HG02571 (cell line): ENCODE measurements around the gene IL19.
"Not testable (repeated sequence)": the region's sequence is repeated elsewhere in the genome, so short reads cannot be mapped to it uniquely, and the experiment has no call there.

ENCODE experiments used
- ATAC-seq: cut with Tn5 transposase; IDR thresholded peaks from one replicate; pipeline ENCODE4 v1.9.1; 2021; ENCODE audit warnings: mild to moderate bottlenecking, moderate library complexity; ENCODE audit not compliant: unreplicated experiment

Gene IL19

DNA sequence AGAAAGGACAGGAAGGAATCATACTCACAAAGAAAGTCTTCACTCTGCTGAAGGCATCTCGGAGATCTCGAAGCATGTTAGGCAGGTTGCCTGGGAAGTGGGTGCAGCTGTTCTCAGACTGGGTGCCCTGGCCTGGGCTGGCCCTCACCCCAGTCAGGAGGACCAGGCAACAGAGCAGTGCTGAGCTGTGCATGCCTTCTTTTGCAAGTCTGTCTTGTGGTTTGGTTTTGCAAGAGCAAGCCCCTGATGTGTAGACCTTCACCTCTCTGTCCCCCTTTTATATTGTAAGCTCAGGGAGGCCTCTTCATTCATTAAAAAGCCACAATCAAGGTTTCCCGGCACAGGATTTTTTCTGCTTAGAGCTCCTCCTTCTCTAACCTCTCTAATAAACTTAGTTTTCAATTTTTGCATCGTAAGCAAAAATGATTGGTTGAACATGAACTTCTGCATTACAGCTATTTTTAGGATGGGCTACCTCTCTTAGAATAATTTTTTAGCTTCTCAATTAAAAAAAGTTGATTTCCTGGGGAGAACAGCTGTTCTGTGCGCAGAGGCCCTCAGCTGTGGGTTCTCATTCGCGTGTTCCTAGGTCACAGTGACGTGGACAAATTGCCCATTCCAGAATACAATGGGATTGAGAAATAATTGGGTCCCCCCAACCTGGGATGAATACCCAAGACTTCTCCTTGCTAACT is 1.8 kb downstream of the IL19 start, which contains the start of gene IL10:
Gene IL10, minus strand, starts transcription at position 252 of the 695 bp plus-strand sequence. Its CDS starts 59 bp downstream, at position 193.
- ATAC-seq: no peak

GRCh38 chr1:206774093-206774492 is 3.5 kb downstream of the IL19 start:
- ATAC-seq: no peak

GRCh38 chr1:206776229-206776628 is 5.7 kb downstream of the IL19 start:
- ATAC-seq: no peak

- ATAC-seq: no peak
Measured at GRCh38 chr1:206778031-206778430, 7.5 kb downstream of the IL19 start.

DNA sequence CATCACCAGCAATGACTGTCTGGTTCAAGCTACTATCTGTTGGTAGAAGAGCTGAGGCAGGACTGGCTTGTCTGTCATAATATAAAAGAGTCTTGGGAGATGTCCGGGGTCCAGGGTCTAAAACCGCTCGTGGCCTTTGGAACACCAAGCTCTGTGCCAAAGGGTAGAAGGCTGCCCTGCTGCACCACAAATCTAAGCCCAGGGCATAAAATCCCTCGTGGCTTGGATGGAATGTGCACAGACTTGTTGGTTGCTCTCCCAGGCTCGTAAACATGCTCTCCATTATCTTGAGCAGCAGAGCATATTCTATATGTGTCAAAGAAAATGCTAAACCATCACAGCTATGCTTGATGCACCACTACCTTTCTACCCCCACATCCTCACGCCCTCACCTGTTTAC is 8.3 kb downstream of the IL19 start:
- ATAC-seq: not testable (repeated sequence)

DNA sequence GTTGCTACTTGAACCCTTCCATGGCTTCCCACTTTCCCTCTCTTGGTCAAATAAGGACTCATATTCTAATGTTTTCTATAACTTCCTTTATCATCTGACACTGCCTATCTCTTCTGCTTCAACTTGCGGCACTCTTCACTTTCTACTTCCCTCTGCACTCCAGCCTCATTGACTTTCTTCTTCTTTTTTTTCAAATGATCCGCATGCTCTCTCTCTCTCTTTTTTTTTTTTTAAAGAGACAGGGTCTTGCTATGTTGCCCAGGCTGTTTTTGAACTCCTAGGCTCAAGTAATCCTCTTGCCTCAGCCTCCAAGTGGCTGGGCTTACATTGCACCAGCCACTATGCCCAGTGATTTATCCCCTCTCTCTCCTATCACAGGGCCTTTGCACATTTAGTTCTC is 9.1 kb downstream of the IL19 start:
- ATAC-seq: no peak

- peak; percentile 62 for ATAC-seq
Measured at GRCh38 chr1:206782448-206782847, 11.9 kb downstream of the IL19 start.

DNA sequence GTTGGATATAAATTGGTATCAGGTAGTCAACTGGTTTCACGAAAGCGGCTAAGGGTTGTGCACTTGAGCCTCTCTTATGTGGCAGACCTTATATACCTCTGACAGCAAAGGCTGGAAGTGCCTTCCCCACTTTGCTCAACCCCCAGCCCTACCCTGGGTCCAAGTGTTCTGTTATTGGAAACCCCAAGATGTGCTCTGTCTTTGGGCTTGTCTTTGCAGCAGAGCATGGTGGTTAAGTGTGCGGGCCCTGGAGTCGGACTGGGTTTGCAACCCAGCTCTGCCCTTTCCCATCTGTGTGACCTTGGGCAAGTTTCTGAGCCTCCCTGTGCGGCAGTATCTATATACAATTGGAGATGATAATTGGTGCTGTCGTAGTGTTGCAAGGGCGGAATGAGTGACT is 12.9 kb downstream of the IL19 start:
- ATAC-seq: no peak

GRCh38 chr1:206784471-206784903 is 13.9 kb downstream of the IL19 start:
- ATAC-seq: peak; percentile 62

DNA sequence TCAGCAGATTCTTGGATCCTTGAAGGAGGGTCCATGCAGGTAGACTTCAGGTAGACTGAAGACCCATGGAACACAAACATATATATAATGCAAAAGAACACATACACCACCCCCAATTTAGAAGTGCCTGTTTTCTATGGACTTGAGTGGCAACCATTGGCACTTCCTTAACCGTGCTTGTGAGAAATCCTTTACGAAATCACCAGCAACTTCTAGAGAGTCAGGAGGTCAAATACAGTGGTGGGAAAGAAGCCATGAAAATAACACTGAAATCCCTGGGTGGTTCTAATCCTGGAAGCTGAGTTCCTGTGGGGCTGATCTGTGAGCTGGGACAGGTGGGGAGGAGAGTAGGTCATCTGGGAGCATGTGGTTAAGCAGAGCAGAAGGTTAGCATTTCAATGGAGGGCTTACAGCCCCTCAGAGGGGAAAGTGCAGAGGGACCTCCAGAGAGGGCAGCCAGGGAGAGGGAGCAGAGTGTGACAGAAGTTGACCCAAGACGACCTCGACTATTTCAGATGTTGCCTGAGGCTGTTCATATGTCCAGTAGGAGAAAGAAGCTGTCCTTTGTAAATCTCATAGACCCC is 14.7 kb downstream of the IL19 start:
- ATAC-seq: no peak

- ATAC-seq: no peak
Measured at GRCh38 chr1:206786212-206786886, 15.8 kb downstream of the IL19 start.

GRCh38 chr1:206787891-206788290 is 17.3 kb downstream of the IL19 start:
- ATAC-seq: no peak

DNA sequence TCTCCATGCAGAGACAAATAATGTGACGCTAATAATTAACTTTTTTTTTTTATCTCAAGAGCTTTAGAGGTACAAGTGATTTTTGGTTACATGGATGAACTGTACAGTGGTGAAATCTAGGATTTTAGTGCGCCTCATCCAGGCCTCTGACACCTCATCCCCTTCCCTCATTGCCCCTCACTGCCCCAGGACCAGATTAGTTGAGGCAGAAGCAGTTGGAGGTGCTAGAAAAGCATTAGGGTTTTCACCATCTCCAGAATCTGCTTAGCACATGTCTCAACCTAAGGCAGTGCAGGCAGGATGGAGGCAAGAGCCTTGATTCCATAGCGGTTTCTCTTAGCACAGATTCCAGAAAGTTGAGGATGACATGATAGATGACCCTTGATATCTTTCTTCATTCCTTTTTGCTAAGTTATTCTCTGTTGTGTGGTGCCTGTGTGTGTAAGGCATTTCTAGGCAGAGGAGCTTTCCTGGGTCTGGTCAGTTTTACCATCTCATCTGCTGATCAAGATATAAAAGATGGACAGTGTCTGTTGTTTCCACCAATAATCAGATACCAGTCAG is 18.0 kb downstream of the IL19 start:
- ATAC-seq: no peak

- ATAC-seq: no peak
Measured at GRCh38 chr1:206790502-206791250, 20.1 kb downstream of the IL19 start.

DNA sequence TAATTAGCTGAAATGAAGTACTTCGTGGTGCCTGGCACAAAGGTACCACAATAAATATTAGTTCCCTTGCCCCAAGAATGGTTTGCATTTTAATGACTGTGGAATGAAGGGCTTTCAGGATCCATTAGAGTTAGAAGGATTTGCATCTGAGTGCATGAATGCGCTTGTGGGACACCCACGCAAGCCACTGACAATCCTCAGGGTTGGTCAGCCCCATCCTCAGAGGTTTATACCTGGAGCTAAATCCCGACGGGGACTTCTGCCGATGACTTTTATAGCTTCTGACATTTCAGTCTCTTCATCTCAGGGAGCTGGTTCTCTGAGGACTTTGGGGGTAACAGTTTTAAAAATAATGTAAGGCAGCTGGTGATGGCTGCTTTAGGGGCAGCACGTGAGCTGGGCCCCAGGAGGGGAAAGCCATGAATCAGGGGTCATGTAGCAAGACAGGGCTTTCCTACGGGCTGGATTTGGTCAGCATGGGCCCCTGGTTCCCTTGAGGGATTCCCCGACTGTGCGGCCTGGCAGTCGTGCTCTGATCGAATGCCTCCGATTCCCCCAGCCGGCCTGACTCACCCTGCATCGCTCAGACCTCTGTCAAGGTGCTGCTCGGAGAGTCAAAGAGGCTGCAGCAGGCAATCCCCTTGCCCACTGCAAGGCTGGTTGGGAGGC is 22.5 kb downstream of the IL19 start:
- ATAC-seq: peak; percentile 41

- ATAC-seq: no peak
Measured at GRCh38 chr1:206793620-206794019, 23.0 kb downstream of the IL19 start.

- no peak for ATAC-seq
Measured at GRCh38 chr1:206794294-206794908, 23.8 kb downstream of the IL19 start.

GRCh38 chr1:206796116-206796515 is 25.5 kb downstream of the IL19 start:
- ATAC-seq: no peak

- ATAC-seq: no peak
Measured at GRCh38 chr1:206796981-206797402, 26.4 kb downstream of the IL19 start.
